GM19025 (cell line): Measurements from ENCODE around the gene HMGCS1.
A peak's percentile ranks its signal among the peaks of the same experiment; 100 is the strongest.
"Not testable (repeated sequence)": the region's sequence is repeated elsewhere in the genome, so short reads cannot be mapped to it uniquely, and the experiment has no call there.

Experiments
- ATAC-seq: cut with Tn5 transposase; IDR thresholded peaks from one replicate; pipeline ENCODE4 v1.9.1; 2021; ENCODE audit warnings: mild to moderate bottlenecking, low read depth, moderate library complexity; ENCODE audit not compliant: unreplicated experiment

The HMGCS1 gene

DNA sequence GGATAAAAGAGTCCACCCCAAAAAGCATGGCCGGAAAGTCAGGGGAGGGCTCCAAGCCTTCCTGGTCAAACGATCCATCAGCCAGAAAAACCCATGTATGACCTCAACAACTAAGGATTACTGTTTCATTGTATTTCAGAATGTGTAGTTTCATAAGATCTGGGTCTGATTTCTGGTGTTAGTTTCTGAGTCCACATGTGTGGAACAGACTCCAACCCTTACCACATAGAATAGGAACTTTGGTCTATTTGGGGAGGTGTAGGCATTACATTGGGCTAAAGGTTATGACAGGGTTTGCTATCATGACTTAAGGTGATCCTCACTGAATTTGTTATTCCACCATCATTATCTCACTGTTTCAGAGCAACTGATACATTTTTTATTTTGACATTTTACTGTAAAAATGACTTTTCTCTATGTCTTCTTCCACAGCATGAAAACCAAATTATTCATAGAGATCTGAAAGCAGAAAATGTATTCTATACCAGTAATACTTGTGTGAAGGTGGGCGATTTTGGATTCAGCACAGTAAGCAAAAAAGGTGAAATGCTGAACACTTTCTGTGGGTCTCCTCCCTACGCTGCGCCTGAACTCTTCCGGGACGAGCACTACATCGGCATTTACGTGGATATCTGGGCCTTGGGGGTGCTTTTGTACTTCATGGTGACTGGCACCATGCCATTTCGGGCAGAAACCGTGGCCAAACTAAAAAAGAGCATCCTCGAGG is 33.5 kb downstream of the HMGCS1 start:
- ATAC-seq: no peak

DNA sequence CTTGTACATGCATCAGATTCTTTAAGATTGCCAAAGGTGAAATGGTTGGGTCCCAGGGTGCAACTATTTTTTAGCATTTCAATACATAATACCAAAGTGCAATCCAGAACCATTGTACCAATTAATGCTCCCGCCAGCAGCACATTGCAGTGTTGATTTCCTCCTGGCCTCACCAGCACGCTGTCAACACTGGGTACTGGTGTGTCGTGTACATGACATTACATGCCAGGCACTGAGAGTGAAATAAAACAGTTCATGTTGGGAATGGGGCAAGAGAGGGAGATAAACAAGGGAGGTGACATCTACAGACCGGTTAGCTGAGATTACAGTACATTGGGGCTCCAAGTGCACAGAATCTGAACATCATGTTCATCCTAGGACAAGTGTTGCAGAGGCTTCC is 37.8 kb downstream of the HMGCS1 start:
- ATAC-seq: no peak

DNA sequence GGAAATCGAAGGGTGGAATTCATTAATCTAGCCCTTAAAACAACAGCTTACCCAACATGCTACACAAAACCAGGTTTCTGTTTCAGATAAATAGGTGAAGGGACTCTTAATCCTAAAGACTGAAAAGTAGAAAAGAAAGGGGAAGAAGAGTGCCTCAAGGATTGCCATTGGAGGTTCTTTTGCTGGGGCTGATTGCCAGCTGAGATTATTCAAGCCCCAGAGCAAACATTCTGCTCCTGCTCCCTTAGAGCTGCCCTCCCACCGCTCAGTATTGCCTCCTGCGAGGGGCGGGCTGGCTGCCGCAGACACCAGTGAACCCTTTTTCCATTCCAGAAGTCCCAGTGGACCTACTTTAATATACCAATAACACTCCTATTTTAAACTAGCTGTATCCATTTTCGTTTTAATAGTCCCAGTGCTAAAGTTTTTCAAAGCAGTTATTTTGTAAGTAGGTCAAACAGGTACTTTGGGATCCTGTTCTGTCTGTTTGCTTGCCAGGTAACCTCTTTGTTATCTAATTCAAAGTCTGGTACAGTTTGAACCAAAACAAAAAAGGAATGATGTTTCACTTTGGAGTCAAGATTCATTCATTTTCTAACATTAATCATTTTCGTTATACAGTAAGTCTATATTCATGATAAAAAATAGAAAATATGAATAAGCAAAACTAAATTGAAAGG is 38.6 kb downstream of the HMGCS1 start:
- no peak for ATAC-seq

DNA sequence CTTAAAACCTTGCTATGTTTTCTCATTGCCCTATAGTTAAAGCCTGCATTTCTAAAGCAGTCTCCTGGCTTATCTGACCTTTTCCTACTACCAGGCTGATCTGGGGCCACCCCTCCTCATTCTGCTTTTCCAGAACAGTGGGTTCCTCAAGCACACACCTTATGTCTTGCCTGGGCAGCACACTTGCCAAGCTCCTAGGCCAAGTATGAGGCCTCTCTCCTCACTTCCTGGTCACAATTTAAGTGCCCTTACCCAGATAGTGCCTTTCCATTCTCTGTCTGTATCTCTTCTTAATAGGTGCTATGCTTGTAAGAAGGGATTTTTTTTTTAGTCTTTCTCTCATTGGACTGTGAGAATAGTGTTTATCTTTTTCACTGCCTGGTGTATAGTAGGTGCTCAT is 39.7 kb downstream of the HMGCS1 start:
- no peak for ATAC-seq

DNA sequence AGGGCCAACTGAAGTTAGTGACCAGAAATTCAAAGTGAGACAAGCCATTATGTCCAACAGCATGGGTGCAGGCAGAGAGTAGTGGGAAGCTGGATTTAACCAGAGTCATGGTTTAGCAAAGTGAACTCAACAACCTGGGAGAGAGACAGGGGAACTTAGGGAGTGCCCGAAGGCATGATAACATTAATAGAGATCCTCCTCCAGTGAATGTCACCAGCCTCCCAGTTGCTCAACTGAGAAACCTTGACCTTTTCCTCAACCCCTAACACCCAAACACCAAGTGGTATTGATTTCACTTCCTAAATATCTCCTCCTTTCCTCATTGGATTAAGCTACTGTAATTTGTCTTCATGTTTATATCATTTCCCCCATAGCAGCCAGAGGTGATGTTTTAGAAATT is 42.6 kb downstream of the HMGCS1 start:
- no peak for ATAC-seq

DNA sequence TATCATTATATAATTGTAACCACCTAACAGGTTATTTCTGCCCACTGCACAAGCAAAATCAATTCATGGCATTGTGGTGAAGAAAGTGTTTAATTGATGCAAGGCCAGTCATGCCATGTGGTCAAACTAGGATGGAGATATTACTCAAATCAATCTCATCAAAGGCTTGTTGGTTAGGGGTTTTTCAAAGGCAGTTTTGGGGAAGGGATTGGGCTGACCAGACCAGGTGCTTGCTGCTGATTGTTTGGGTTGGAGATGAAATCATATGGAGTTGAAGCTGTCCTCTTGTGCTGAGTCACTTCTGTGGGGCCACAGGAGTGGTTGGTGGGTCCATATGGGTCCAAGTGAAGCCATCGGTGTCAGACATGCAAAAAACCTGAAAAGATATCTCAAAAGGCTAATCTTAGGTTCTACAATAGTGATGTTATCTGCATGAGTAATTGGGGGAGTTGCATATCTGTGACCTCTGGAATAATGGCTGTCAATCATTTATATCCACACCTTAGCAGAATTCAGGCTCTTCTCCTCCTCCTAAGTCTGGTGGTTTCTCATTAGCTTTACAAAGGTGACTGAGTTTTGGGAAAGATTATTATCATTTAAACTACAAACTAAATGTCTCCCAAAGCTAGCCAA is 44.9 kb downstream of the HMGCS1 start:
- peak; percentile 88 for ATAC-seq

DNA sequence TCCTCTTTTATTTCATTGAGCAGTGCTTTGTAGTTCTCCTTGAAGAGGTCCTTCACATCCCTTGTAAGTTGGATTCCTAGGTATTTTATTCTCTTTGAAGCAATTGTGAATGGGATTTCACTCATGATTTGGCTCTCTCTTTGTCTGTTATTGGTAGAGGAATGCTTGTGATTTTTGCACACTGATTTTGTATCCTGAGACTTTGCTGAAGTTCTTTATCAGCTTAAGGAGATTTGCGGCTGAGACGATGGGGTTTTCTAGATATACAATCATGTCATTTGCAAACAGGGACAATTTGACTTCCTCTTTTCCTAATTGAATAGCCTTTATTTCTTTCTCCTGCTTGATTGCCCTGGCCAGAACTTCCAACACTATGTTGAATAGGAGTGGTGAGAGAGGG is 50.9 kb downstream of the HMGCS1 start:
- not testable (repeated sequence) for ATAC-seq

DNA sequence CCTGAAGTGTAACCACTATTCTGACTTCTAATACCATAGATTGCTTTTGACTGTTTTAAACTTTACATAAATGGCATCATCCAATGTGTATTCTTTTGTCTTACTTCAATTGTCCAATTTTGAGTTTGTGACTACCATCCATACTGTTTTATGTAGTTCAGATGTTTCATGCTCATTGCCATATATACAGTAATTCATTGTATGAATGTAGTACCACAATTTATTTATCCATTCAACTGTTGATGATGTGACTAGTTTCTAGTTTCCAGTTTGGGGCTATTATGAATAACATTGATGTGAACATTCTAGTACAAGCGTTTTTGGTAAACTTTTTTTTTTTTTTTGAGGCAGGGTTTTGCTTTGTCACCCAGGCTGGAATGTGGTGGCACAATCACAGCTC is 55.1 kb downstream of the HMGCS1 start:
- ATAC-seq: no peak

DNA sequence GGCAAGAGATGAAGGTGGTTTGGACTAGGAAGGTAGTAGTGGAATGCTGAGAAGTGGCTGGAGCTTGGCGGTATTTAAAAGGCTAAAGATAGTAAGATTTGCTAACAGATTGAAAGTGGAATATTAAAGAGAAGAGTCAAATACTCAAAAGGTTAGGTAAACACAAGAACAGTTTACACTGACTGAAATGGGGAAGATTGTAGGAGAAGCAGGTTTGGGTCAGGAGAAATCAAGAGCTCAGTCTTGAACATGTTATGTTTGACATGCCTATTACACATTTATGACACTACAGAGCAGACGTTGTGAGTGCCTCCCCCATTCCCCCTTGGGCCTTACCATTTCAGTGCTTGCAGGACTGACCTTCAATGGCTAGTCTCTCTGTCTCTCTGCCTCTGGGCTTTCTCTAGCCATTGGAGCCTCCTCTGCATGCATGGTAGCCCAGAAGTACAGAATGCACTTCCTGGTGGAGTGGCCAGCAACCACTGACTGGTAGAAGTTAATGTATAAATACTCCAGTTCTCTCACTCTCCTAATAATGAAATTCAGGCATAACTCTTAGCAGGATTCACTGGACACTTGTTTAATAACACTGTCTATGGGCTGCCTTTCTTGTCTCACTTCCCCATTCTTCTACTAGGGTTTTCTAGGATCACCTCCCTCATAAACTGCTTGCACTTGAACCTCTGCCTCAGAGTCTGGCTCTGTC is 56.8 kb downstream of the HMGCS1 start:
- peak; percentile 37 for ATAC-seq

DNA sequence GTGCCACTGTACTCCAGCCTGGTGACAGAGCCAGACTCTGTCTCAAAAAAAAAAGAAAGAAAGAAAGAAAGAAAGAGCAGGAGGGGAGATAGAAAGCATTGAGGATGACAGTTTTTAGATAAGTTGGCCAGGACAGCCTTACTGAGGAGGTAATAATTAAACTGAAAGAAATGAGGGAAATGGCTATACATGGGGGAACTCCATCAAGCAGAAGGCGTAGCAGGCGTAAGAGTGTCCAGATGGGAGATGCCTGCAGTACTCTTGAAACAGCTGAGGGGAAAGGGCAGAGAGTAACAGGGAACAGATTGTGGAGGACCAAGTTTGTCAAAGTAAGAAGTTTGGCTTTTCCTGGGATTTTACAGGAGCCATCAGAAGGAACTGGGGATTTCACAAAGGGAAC is 57.5 kb downstream of the HMGCS1 start:
- ATAC-seq: no peak

DNA sequence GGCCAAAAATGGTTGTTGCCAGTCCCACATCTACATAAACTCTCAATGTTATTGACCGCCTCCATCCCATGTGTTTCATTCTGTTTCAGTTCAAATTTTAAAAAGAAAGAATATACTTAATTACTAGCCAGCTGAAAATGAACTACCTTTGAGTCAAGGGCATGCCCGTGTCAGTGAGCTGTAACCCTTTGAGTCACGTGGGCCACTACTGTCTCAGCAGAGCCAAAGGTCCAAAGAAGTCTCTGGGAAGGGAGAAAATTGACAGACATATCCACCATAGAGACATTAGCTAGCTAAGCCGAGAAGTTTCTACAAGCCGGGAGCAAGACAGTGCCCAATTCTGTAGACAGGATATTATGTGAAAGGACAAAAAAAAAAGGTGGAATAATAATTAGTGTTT is 61.5 kb downstream of the HMGCS1 start:
- no peak for ATAC-seq

DNA sequence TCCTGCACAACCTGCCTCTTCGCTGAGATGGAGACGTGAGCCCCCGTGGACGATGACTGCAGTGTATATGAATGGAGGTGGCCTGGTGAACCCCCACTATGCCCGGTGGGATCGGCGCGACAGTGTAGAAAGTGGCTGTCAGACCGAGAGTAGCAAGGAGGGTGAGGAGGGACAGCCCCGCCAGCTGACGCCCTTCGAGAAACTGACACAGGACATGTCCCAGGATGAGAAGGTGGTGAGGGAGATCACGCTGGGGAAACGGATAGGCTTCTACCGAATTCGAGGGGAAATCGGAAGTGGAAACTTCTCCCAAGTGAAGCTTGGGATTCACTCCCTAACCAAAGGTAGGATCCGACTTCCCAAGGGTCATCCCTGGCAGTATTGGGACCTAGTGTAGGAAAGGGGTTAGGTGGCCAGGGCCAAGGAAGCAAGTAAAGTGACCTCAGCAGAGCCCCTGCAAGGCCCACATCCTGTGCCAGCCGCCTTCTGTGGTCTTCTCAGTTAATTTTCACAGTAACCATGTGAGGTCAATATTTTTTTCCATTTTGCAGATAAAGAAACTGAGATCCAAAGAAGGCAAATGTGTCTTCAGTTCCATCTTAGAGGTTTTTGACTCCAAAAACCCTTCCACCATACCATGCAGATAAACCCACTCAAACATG is 67.4 kb downstream of the HMGCS1 start:
- ATAC-seq: peak; percentile 71

DNA sequence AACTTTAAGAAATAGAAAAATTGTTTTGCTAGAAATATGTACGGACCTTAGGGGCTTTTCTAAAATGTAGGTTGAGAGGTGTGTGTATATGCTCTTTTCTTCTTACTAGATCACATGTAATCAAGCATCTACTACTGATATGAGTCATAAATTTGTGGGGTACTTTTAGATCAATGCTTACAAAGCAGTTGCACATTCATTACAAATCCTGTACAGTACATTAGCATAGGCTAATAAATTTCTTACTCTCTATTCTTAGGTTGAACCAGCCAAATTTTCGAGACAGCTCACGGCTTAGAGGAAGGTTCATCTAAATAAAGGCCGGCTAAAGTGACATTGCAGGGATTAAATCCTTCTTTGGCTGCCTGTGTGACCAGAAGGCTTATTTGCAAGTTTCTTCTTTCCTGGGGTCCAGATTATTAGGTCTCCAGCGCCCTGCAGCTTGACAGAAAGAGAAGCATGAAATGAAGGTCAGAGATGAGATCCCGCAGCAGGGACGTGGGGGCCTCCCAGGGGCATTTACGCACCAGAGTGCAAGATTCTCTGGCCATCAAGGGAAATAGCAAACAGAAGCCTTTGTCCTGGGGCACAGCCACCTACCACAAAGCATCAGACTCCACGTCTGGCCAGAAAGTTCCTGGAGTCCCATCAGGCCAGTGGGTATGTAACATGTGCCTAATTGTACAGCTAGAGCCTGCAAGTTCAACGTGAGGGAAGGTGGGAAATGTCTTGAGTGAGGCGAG is 68.2 kb downstream of the HMGCS1 start:
- peak; percentile 36 for ATAC-seq

DNA sequence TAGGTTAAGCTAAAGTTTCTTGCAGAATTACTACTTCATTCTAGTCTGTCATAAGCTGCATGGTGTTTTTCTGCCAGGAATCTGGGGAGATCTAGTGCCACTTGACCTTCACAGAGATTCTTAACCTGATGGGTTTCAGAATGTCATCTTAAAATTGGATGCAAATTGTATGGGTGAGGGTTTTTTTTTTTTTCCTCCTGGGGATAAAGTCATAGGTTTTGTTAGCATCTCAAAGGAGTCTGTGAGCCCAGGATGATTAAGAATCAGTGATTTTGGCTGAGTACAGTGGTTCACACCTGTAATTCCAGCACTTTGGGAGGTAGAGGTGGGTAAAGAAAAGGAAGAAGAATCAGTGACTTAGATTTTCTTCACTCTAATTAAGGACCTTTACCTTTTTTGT is 69.9 kb downstream of the HMGCS1 start:
- ATAC-seq: no peak

DNA sequence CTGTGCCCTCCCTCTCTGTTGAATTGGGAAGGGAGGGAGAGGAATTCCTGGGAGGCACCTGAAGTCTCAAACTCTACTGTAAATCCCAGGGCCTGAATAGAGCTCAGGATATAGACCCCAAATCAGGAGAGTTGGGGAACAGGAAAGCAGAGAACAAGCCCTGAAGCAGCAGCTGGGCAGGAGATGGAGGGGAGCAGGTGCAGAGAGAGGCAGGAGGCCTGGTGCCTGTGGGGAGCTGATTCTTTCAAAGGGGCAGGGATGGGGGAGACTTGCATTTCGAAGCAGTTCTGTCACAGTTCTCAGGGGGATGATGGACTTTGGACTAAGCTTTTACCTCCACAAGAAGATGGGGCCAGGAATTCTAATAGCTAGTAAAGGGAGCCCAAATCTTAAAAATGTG is 71.0 kb downstream of the HMGCS1 start:
- no peak for ATAC-seq
